ENCODE measurements around the gene MACROH2A2.

DNA sequence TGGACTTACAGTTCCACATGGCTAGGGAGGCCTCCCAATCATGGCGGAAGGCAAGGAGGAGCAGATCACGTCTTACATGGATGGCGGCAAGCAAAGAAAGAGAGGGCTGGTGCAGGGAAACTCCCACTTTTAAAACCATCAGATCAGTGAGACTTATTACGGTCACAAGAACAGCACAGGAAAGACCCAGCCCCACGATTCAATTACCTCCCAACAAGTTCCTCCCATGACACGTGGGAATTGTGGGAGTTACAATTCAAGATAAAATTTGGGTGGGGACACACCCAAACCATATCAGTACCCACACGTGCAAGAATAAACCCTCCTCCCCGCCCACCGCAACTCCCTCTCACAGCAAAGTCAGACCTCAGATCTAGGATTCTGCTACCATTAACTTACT lies 84.5 kb downstream of the MACROH2A2 start:
- TF ChIP-seq, protein P1, sequence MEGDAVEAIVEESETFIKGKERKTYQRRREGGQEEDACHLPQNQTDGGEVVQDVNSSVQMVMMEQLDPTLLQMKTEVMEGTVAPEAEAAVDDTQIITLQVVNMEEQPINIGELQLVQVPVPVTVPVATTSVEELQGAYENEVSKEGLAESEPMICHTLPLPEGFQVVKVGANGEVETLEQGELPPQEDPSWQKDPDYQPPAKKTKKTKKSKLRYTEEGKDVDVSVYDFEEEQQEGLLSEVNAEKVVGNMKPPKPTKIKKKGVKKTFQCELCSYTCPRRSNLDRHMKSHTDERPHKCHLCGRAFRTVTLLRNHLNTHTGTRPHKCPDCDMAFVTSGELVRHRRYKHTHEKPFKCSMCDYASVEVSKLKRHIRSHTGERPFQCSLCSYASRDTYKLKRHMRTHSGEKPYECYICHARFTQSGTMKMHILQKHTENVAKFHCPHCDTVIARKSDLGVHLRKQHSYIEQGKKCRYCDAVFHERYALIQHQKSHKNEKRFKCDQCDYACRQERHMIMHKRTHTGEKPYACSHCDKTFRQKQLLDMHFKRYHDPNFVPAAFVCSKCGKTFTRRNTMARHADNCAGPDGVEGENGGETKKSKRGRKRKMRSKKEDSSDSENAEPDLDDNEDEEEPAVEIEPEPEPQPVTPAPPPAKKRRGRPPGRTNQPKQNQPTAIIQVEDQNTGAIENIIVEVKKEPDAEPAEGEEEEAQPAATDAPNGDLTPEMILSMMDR (IDR thresholded peaks at IDR 0.05): no peak
- TF ChIP-seq EZH2 (IDR thresholded peaks at IDR 0.05; ENCODE audit: borderline replicate concordance, insufficient read depth, low read depth, low read length, poor library complexity, severe bottlenecking): no peak
